SK-N-SH (cell line): ENCODE results near the gene TANK. TPM values are rescaled to one million over a fixed set of nuclear protein-coding genes. Genes with fewer than 3 reads are reported as not detected.

Experiments
- CTCF ChIA-PET: fragments of 300-600, 350-600 bp; formaldehyde crosslinking; extraction: SDS; loops from one replicate; lab custom pipeline; 2021; lab: Yijun Ruan, JAX
- POLR2A ChIA-PET: fragments of 350-600 bp; sonication (Branson Sonifier 250); formaldehyde crosslinking; extraction: SDS; loops from one replicate; lab custom pipeline; 2020; ENCODE audit warnings: antibody characterized with exemption, inconsistent platforms; lab: Yijun Ruan, JAX
- DNase-seq: peaks from one replicate; pipeline ENCODE4 v3.0.0; 2012
- H2AFZ ChIP-seq: fragments of 200-600 bp; sonication (generic); 2 replicates; pipeline ENCODE4 v1.8.1; 2016; ENCODE audit warnings: antibody characterized with exemption, mild to moderate bottlenecking, low read depth
- H3F3A ChIP-seq: fragments of 200-600 bp; sonication (generic); replicated peaks from 2 replicates; pipeline ENCODE3; 2016; ENCODE audit warnings: antibody characterized with exemption, mild to moderate bottlenecking; ENCODE audit not compliant: insufficient read depth
- H3K27ac ChIP-seq, 2 experiments: fragments of 200-500 bp in 1 of 2; fragments of 200-600 bp in 1 of 2; sonication (Bioruptor generic) in 1 of 2; sonication (generic), shearing (Covaris generic) in 1 of 2; 2 replicates each; pipeline versions ENCODE4 v1.5.1 to v1.6.1; 2014 to 2016; ENCODE audit warnings: low read depth in 2 of 2, inconsistent platforms in 1 of 2, low read length in 1 of 2, mild to moderate bottlenecking in 1 of 2, mixed read lengths in 1 of 2
- H3K27me3 ChIP-seq: fragments of 200-600 bp; sonication (generic), shearing (Covaris generic); 2 replicates; pipeline ENCODE4 v1.6.1; 2016; ENCODE audit warnings: mixed run types; ENCODE audit not compliant: insufficient read depth
- H3K36me3 ChIP-seq, 2 experiments: fragments of 200-500 bp in 1 of 2; fragments of 200-600 bp in 1 of 2; sonication (Bioruptor generic) in 1 of 2; sonication (generic) in 1 of 2; replicated peaks in 1 of 2; 2 replicates each; pipeline versions ENCODE3 to v1.5.1; 2014 to 2016; ENCODE audit warnings: low read length in 1 of 2, mild to moderate bottlenecking in 1 of 2; ENCODE audit not compliant: insufficient read depth in 2 of 2, control insufficient read depth in 1 of 2
- H3K4me1 ChIP-seq, 2 experiments: fragments of 200-500 bp in 1 of 2; fragments of 200-600 bp in 1 of 2; sonication (Bioruptor generic) in 1 of 2; sonication (generic), shearing (Covaris generic) in 1 of 2; 2 replicates each; pipeline versions ENCODE4 v1.5.1 to v1.6.1; 2014 to 2016; ENCODE audit warnings: low read depth in 1 of 2, low read length in 1 of 2, mixed run types in 1 of 2; ENCODE audit not compliant: insufficient read depth in 2 of 2, control insufficient read depth in 1 of 2
- H3K4me2 ChIP-seq: fragments of 200-600 bp; sonication (generic), shearing (Covaris generic); 2 replicates; pipeline ENCODE4 v1.6.1; 2017; ENCODE audit warnings: mixed run types
- H3K4me3 ChIP-seq, 2 experiments: fragments of 200-500 bp in 1 of 2; fragments of 200-600 bp in 1 of 2; sonication (Bioruptor generic) in 1 of 2; sonication (generic), shearing (Covaris generic) in 1 of 2; 2 replicates each; pipeline versions ENCODE4 v1.5.1 to v1.8.1; 2014 to 2016; ENCODE audit warnings: low read depth in 2 of 2, inconsistent platforms in 1 of 2, low read length in 1 of 2, mild to moderate bottlenecking in 1 of 2, mixed read lengths in 1 of 2, moderate library complexity in 1 of 2
- H3K79me2 ChIP-seq: fragments of 200-600 bp; sonication (generic); 2 replicates; pipeline ENCODE4 v1.8.1; 2017; ENCODE audit warnings: mild to moderate bottlenecking; ENCODE audit not compliant: insufficient read depth
- H3K9ac ChIP-seq: fragments of 200-600 bp; sonication (generic); 2 replicates; pipeline ENCODE4 v1.6.1; 2017; ENCODE audit warnings: mixed run types
- H3K9me2 ChIP-seq: fragments of 200-600 bp; sonication (generic); 2 replicates; pipeline ENCODE4 v1.6.1; 2017; ENCODE audit warnings: mixed run types
- H3K9me3 ChIP-seq: fragments of 200-600 bp; sonication (generic); 2 replicates; pipeline ENCODE4 v1.6.1; 2017; ENCODE audit warnings: mixed run types, mild to moderate bottlenecking, moderate library complexity
- H4K20me1 ChIP-seq: fragments of 200-600 bp; sonication (generic); 2 replicates; pipeline ENCODE4 v1.6.1; 2017; ENCODE audit warnings: mild to moderate bottlenecking, mixed run types; ENCODE audit not compliant: insufficient read depth
- ELF1 ChIP-seq: IDR thresholded peaks from 2 replicates; pipeline ENCODE4 v1.4.0; 2012
- EP300 ChIP-seq, 2 experiments: IDR thresholded peaks; 2 replicates each; pipeline versions ENCODE4 v1.4.0 to v1.6.1; 2012; ENCODE audit warnings: borderline replicate concordance in 1 of 2, low read depth in 1 of 2, low read length in 1 of 2
- FOXJ3 ChIP-seq: sonication (generic); formaldehyde crosslinking; IDR thresholded peaks from 2 replicates; pipeline ENCODE4 v1.5.1; 2020; ENCODE audit warnings: mild to moderate bottlenecking, missing genetic modification reagents
- FOXM1 ChIP-seq: IDR thresholded peaks from 2 replicates; pipeline ENCODE4 v1.4.0; 2012; ENCODE audit warnings: low read depth, mild to moderate bottlenecking
- GATA2 ChIP-seq: sonication (generic); formaldehyde crosslinking; IDR thresholded peaks from 2 replicates; pipeline ENCODE4 v1.5.0; 2020; ENCODE audit warnings: mild to moderate bottlenecking, missing genetic modification reagents
- JUND ChIP-seq: IDR thresholded peaks from 2 replicates; pipeline ENCODE4 v1.4.0; 2012
- MEF2A ChIP-seq: IDR thresholded peaks from 2 replicates; pipeline ENCODE4 v1.4.0; 2012; ENCODE audit warnings: low read depth, borderline replicate concordance
- NFIC ChIP-seq: IDR thresholded peaks from 2 replicates; pipeline ENCODE4 v1.4.0; 2012; ENCODE audit warnings: borderline replicate concordance
- NRF1 ChIP-seq: IDR thresholded peaks from 2 replicates; pipeline ENCODE4 v1.6.1; 2012; ENCODE audit warnings: low read depth, mild to moderate bottlenecking, low read length
- POLR2AphosphoS5 ChIP-seq: IDR thresholded peaks from 2 replicates; pipeline ENCODE4 v1.6.1; 2012; ENCODE audit warnings: low read depth, low read length
- SIN3A ChIP-seq: IDR thresholded peaks from 2 replicates; pipeline ENCODE4 v1.6.1; 2012; ENCODE audit warnings: low read depth, mild to moderate bottlenecking, low read length, moderate library complexity, borderline replicate concordance
- SMC3 ChIP-seq: IDR thresholded peaks from 2 replicates; pipeline ENCODE4 v1.6.1; 2012; ENCODE audit warnings: low read depth, low read length, improper control_type of control experiment
- WGBS: methylation state at CpG from one replicate; pipeline ENCODE4 v1.1.6; 2017; ENCODE audit warnings: low lambda C conversion rate; 5-methylcytosine and 5-hydroxymethylcytosine counted together
- polyA plus RNA-seq, 3 experiments: library from polyadenylated mRNA; depleted of rRNA; stranded (reverse); fragments of >200 nt; gene quantifications; 2 replicates each; pipeline ENCODE4 v1.2.3, GENCODE V29; 2012
- TF ChIP-seq, protein P1 (sequence below): fragments of 200-600 bp; sonication (generic); IDR thresholded peaks from 2 replicates; pipeline ENCODE4 v1.6.1; 2017; ENCODE audit warnings: antibody characterized with exemption, mild to moderate bottlenecking, moderate library complexity
- TF ChIP-seq, protein P2 (sequence below): IDR thresholded peaks from 2 replicates; pipeline ENCODE4 v1.4.0; 2012; ENCODE audit warnings: low read depth, borderline replicate concordance
- TF ChIP-seq, protein P3 (sequence below): IDR thresholded peaks from 2 replicates; pipeline ENCODE4 v1.6.1; 2012; ENCODE audit warnings: mild to moderate bottlenecking, low read depth, low read length, moderate library complexity
- TF ChIP-seq, protein P4 (sequence below): IDR thresholded peaks from 2 replicates; pipeline ENCODE4 v1.4.0; 2012; ENCODE audit warnings: low read depth, borderline replicate concordance

TANK gene
- polyA plus RNA-seq, 1 of the 3 experiments (the other 2 are of a cell fraction), result 25.7 TPM

DNA sequence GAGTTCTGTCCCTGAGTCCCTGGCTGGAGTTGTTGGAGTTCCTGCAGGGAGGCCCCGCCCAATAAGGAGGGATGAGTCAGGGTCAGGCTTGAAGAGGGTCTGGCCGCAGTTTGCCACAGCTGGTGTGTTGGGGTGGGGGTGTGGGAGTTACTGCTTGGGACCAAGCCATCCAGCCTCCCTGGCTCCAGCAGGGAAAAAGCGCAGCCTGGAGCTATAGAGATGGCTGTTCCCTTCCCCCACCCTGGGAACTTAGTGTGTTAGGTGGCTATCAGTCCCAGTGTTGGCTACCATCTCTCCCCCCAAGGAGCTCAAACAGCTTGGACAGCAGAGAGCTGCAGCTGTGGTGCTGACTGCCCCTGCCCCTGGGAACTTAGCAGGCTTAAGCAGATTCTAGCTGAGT is 13.2 kb upstream of the TANK start:
- 93% methylated on average over 3 of the region's 3 CpGs for WGBS
- Histone ChIP-seq H3K27me3 (no peaks in the 10 kb centered on the region), H3K9ac (no peak overlapping the region), H3K79me2 (no peaks in the 10 kb centered on the region), H3F3A (no peaks in the 10 kb centered on the region), H2AFZ (no peak overlapping the region), H3K4me2 (no peak overlapping the region), H3K4me1 (no peaks in the 10 kb centered on the region), H3K9me2 (no peaks in the 10 kb centered on the region), H4K20me1 (no peaks in the 10 kb centered on the region), H3K4me3 (no peak overlapping the region), H3K27ac (no peak overlapping the region), H3K36me3 (peaks cover 0 to 4% of the 10 kb centered on the region in 2 experiments), H3K9me3 (peaks cover 31% of the 10 kb centered on the region)
- TF ChIP-seq SIN3A, result no peak
- no peak for TF ChIP-seq NFIC
- TF ChIP-seq MEF2A, result no peak
- TF ChIP-seq, protein P1, sequence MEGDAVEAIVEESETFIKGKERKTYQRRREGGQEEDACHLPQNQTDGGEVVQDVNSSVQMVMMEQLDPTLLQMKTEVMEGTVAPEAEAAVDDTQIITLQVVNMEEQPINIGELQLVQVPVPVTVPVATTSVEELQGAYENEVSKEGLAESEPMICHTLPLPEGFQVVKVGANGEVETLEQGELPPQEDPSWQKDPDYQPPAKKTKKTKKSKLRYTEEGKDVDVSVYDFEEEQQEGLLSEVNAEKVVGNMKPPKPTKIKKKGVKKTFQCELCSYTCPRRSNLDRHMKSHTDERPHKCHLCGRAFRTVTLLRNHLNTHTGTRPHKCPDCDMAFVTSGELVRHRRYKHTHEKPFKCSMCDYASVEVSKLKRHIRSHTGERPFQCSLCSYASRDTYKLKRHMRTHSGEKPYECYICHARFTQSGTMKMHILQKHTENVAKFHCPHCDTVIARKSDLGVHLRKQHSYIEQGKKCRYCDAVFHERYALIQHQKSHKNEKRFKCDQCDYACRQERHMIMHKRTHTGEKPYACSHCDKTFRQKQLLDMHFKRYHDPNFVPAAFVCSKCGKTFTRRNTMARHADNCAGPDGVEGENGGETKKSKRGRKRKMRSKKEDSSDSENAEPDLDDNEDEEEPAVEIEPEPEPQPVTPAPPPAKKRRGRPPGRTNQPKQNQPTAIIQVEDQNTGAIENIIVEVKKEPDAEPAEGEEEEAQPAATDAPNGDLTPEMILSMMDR, result no peak
- no peak for TF ChIP-seq ELF1
- TF ChIP-seq, protein P2, sequence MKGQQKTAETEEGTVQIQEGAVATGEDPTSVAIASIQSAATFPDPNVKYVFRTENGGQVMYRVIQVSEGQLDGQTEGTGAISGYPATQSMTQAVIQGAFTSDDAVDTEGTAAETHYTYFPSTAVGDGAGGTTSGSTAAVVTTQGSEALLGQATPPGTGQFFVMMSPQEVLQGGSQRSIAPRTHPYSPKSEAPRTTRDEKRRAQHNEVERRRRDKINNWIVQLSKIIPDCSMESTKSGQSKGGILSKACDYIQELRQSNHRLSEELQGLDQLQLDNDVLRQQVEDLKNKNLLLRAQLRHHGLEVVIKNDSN, result no peak
- TF ChIP-seq, protein P3, sequence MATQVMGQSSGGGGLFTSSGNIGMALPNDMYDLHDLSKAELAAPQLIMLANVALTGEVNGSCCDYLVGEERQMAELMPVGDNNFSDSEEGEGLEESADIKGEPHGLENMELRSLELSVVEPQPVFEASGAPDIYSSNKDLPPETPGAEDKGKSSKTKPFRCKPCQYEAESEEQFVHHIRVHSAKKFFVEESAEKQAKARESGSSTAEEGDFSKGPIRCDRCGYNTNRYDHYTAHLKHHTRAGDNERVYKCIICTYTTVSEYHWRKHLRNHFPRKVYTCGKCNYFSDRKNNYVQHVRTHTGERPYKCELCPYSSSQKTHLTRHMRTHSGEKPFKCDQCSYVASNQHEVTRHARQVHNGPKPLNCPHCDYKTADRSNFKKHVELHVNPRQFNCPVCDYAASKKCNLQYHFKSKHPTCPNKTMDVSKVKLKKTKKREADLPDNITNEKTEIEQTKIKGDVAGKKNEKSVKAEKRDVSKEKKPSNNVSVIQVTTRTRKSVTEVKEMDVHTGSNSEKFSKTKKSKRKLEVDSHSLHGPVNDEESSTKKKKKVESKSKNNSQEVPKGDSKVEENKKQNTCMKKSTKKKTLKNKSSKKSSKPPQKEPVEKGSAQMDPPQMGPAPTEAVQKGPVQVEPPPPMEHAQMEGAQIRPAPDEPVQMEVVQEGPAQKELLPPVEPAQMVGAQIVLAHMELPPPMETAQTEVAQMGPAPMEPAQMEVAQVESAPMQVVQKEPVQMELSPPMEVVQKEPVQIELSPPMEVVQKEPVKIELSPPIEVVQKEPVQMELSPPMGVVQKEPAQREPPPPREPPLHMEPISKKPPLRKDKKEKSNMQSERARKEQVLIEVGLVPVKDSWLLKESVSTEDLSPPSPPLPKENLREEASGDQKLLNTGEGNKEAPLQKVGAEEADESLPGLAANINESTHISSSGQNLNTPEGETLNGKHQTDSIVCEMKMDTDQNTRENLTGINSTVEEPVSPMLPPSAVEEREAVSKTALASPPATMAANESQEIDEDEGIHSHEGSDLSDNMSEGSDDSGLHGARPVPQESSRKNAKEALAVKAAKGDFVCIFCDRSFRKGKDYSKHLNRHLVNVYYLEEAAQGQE, result no peak
- TF ChIP-seq FOXM1, result no peak
- no peak for TF ChIP-seq POLR2AphosphoS5
- TF ChIP-seq NRF1, result no peak
- no peak for TF ChIP-seq FOXJ3
- TF ChIP-seq JUND, result no peak
- no peak for TF ChIP-seq EP300 (IDR thresholded peaks at IDR 0.05; ENCODE audit: borderline replicate concordance in 1 of 2, low read depth in 1 of 2, low read length in 1 of 2)
- POLR2A ChIA-PET, result no interaction called here
- CTCF ChIA-PET, result no interaction called here
- DNase-seq, result no peak

DNA sequence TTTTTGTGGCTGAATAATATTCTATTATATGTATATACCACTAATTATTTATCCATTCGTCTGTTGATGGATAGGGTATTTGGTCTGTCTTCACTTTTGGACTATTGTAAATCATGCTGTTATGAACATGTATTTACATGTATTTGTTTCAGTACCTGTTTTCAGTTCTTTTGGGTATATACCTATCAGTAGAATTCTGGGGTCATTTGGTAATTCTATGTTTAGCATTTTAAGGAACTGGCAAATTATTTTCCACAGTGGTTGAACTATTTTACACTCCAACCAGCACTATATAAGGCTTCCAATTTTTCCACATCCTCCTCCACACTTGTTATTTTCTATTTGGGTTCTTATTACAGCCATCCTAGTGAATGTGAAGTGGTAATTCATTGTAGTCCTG is 12.4 kb upstream of the TANK start:
- H3K79me2 ChIP-seq, result no peaks in the 10 kb centered on the region
- CTCF ChIA-PET, result no interaction called here
- H3K4me3 ChIP-seq, result no peak overlapping the region
- peaks cover 34% of the 10 kb centered on the region for H3K9me3 ChIP-seq
- no peak for DNase-seq
- no peaks in the 10 kb centered on the region for H3K9me2 ChIP-seq
- 47% methylated on average over 1 of the region's 1 CpG for WGBS
- no peak overlapping the region for H3K27ac ChIP-seq
- H3F3A ChIP-seq, result no peaks in the 10 kb centered on the region
- H4K20me1 ChIP-seq, result no peaks in the 10 kb centered on the region
- TF ChIP-seq SMC3, result no peak
- TF ChIP-seq POLR2AphosphoS5, result no peak
- TF ChIP-seq FOXM1, result no peak
- TF ChIP-seq, protein P1, result no peak
- no peak for TF ChIP-seq GATA2 (CRISPR knock-in tag)
- TF ChIP-seq, protein P4, sequence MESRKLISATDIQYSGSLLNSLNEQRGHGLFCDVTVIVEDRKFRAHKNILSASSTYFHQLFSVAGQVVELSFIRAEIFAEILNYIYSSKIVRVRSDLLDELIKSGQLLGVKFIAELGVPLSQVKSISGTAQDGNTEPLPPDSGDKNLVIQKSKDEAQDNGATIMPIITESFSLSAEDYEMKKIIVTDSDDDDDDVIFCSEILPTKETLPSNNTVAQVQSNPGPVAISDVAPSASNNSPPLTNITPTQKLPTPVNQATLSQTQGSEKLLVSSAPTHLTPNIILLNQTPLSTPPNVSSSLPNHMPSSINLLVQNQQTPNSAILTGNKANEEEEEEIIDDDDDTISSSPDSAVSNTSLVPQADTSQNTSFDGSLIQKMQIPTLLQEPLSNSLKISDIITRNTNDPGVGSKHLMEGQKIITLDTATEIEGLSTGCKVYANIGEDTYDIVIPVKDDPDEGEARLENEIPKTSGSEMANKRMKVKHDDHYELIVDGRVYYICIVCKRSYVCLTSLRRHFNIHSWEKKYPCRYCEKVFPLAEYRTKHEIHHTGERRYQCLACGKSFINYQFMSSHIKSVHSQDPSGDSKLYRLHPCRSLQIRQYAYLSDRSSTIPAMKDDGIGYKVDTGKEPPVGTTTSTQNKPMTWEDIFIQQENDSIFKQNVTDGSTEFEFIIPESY, result no peak
- H3K36me3 ChIP-seq, result peaks cover 0 to 4% of the 10 kb centered on the region in 2 experiments
- H3K27me3 ChIP-seq, result no peaks in the 10 kb centered on the region
- H3K4me1 ChIP-seq, result no peaks in the 10 kb centered on the region
- POLR2A ChIA-PET, result no interaction called here
- H2AFZ ChIP-seq, result no peak overlapping the region
- no peak overlapping the region for H3K4me2 ChIP-seq
- no peak overlapping the region for H3K9ac ChIP-seq
